GM21381 (cell line): ENCODE data around the gene EXOC4.

Source experiments
- ATAC-seq: cut with Tn5 transposase; IDR thresholded peaks from one replicate; pipeline ENCODE4 v1.9.1; 2021; ENCODE audit warnings: mild to moderate bottlenecking, moderate library complexity; ENCODE audit not compliant: unreplicated experiment

The EXOC4 gene

GRCh38 chr7:134009314-134010110 lies 756.6 kb downstream of the EXOC4 start:
- ATAC-seq = no peak

GRCh38 chr7:134013249-134013648 lies 760.4 kb downstream of the EXOC4 start:
- ATAC-seq = no peak

GRCh38 chr7:134014935-134015334 lies 762.1 kb downstream of the EXOC4 start:
- no peak for ATAC-seq

- ATAC-seq = no peak
These were observed 763.5 kb downstream of the EXOC4 start for GRCh38 chr7:134016223-134016941.

DNA sequence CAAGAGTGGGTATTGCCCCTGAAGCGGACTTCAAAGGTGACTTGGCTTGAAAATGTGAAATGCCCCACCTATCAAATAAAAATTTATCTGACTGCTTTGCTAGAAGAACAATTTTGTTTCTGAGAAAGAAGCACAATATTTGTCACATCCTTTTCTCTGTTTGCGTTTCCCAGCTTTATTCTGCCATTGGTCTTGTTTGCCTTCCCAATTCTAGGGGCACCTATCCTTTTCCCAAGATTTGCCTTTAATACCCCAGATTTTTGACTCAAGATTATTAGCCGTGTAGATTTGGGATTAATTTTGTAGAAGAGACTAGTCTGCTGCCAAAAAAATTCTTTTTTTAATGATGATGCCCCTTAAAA lies 764.0 kb downstream of the EXOC4 start:
- ATAC-seq = no peak

DNA sequence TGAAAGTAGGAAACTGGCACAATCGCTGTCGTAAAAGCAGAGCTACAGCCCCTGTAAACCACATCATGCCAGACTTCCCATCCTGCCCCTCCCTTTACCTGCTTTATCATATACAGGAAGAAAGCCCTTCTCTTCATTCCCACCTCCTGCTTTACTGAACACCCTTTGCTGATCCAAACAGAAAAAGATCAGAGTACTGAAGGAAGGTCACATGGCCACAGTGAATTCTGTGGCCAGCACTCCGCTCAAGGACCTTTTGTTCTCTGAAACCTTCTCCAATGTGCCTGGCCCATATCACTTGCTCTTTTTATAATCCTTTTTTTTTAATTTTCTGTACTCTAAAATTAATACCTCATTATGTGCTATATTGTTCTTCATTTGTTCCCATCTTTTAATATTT lies 765.4 kb downstream of the EXOC4 start:
- ATAC-seq = no peak

DNA sequence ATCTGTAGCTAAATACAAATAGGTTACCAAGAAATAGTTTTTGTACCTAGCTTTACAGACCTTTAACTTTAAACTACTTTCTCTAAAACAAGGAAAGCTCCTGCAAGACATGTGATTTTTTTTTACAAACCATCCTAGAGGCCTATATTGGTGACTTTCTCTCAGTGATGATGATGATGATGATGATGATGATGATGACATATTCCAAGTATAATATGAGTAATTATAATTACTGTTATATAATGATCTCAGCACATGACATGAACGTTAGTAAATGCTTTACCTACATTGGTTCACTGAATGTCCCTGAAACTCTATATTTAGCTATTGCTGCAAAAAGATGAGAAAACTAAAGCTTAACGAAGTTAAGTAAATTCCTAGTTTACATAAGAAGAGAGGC lies 766.4 kb downstream of the EXOC4 start:
- no peak for ATAC-seq

DNA sequence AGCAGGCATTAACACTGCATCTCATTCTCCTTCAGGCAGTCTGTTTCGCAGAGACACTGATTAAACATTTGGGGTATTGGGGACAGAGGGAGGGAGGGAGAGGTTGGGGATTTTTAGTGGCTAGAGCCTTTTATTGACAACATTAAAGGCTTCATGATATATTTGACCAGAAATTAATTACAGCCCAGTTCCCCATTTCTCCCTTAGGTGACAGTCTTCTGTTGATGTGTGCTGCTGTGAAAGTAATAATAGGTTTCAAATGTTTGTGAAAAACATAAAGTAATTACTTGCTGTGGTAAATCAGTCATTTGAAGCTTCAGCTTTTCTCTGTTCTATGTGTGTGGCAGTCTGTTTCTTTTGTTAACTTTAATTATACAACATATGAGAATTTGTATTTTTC lies 769.0 kb downstream of the EXOC4 start:
- ATAC-seq = no peak

DNA sequence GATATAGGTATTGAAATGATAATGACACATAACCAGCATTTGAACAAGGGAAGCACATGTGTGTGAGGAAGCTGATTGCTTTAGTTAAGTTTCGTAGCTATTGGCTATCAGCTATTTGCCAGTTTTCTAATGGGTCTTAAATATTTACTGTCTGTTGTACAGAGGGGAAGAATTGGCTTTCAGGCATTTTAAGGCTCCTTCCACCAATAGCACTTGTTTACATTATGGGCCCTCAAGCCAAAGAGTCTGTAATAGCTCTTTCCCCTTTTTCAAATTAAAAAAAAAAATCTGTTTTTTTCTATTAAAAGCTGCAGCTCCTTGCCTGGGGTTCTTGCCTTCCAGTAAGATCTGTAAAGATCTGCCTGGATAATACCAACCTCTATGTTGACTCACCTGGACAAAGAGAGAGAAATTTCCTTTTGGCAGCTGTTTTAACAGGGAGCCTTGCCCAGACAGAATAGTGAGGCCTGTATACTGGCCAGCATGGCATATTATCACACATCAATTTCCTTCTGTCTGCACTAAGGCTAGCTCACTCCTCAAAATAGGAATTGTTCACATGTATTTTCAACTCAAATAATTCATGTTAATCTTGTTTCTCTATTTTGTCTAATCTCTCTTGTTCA lies 769.5 kb downstream of the EXOC4 start:
- no peak for ATAC-seq

GRCh38 chr7:134024739-134025138 lies 771.9 kb downstream of the EXOC4 start:
- no peak for ATAC-seq

- ATAC-seq = no peak
These were observed 776.0 kb downstream of the EXOC4 start for GRCh38 chr7:134028853-134029252.

DNA sequence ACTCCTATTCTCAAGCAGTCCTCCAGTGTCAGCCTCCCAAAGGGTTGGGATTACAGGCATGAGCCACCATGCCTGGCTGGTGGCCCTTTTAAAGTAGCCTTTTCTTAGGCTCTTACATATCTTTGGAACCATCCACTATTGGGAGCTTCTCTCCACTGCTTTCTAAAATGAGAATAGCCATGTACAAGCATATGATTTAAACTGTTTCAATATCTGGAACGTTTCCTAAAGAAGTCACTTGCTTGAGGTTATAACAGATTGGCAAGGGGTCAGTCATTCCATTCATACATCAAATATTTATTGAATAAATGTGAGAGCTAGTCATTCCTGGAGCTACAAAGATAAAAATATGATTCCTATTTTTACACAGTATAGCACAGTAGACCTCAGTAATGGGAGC lies 776.9 kb downstream of the EXOC4 start:
- ATAC-seq = no peak

- no peak for ATAC-seq
These were observed 777.6 kb downstream of the EXOC4 start for GRCh38 chr7:134030460-134030865.

- ATAC-seq = no peak
These were observed 779.1 kb downstream of the EXOC4 start for GRCh38 chr7:134031835-134032617.

GRCh38 chr7:134034652-134035051 lies 781.8 kb downstream of the EXOC4 start:
- ATAC-seq = no peak

DNA sequence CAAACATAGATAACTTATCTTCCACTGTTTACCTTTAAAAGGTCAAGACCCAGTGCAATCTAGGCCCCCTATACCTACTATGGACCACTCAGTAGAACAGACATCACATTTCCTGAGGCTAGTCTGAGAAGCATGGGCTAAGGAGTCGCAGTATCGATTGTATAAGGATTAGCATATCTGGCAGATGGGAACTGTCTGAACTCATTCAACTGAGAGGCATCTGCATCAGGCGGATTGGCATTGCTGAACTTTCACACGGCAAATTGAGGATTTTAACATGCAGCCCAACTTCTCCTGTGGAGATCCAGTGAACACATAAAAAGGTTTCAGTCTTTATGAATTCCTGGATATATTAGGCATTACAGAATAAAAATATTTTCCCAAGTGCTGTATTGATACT lies 785.1 kb downstream of the EXOC4 start:
- ATAC-seq = no peak

- no peak for ATAC-seq
These were observed 788.1 kb downstream of the EXOC4 start for GRCh38 chr7:134040988-134041387.

- no peak for ATAC-seq
These were observed 788.6 kb downstream of the EXOC4 start for GRCh38 chr7:134041477-134041876.

DNA sequence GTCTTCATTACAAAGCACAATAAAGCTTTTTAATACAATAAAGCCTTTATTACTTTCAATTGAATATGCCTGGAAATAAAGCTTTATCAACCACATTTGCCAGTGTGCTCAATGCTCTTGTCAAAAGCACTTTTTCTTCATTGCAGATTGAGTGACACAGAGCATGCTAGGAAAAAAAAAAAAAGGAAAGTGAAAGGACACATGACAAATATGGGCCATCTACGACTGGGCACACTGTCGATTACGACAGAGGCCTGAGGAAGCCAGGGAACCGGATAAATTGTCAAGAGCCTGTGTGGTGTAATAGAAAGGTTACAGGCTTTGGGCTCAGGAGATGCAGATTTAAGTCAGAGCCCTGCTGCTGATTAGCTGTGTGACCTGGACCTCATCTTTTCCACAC lies 789.4 kb downstream of the EXOC4 start:
- ATAC-seq = no peak

GRCh38 chr7:134044682-134045081 lies 791.8 kb downstream of the EXOC4 start:
- no peak for ATAC-seq

DNA sequence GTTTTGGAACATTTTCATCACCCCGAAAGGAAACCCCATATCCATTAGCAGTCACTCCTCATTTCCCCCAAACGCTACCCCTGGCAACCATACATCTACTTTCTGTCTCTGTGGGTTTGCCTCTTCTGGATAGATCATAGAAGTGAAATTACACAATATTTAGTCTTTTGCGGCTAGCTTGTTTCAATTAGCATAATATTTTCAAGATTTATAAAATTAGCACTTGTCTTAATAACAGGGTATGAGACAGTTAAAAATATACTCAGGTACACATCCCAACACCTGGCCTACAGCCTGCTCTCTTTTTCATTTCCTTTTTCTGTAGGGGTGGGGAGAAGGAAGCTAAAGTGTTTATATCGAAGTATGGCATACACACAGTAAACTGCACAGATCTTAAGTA lies 792.8 kb downstream of the EXOC4 start:
- no peak for ATAC-seq
